ENCODE measurements around the gene CLIC1. TPM values are rescaled to one million over a fixed set of nuclear protein-coding genes. Genes with fewer than 3 reads are reported as not detected.
"Not testable (repeated sequence)": the region's sequence is repeated elsewhere in the genome, so short reads cannot be mapped to it uniquely, and the experiment has no call there.

Gene CLIC1
- total and polyA plus RNA-seq, 3 donors from 2014 or later = 35.4 to 130 (median 93.5) TPM

- H3K36me3 ChIP-seq (ENCODE audit: low read depth, missing control alignments) = no peaks in the 10 kb centered on the region
- H3K9me3 ChIP-seq = no peaks in the 10 kb centered on the region
- no peaks in the 10 kb centered on the region for H3K27me3 ChIP-seq
- no peak overlapping the region for H3K4me3 ChIP-seq
- intact Hi-C loops (cut with DNase I; ENCODE audit: low total_unique reads) = no loop called here
- H3K27ac ChIP-seq = no peak overlapping the region
- WGBS, 2 donors = 69 to 82% methylated on average over 4 of the region's 4 CpGs
- no peak for DNase-seq
- H3K4me1 ChIP-seq = peaks cover 3% of the 10 kb centered on the region
- TF ChIP-seq POLR2A (IDR thresholded peaks at IDR 0.05) (no peak), CTCF (IDR thresholded peaks at IDR 0.05) (no peak)
Observed at GRCh38 chr6:31713465-31713864, 22.9 kb downstream of the CLIC1 start.

- Histone ChIP-seq H3K36me3 (ENCODE audit: low read depth, missing control alignments) (no peaks in the 10 kb centered on the region), H3K9me3 (no peaks in the 10 kb centered on the region), H3K27me3 (no peaks in the 10 kb centered on the region), H3K27ac (no peak overlapping the region), H3K4me3 (no peak overlapping the region), H3K4me1 (peaks cover 3% of the 10 kb centered on the region)
- DNase-seq = no peak
- TF ChIP-seq CTCF (IDR thresholded peaks at IDR 0.05) (no peak), POLR2A (IDR thresholded peaks at IDR 0.05) (no peak)
- WGBS, 2 donors = 92 to 97% methylated on average over 8 of the region's 8 CpGs
- intact Hi-C loops (cut with DNase I; ENCODE audit: low total_unique reads) = no loop called here
Observed at GRCh38 chr6:31712296-31712695, 24.0 kb downstream of the CLIC1 start.

GRCh38 chr6:31711233-31711632 lies 25.1 kb downstream of the CLIC1 start:
- H3K36me3 ChIP-seq (ENCODE audit: low read depth, missing control alignments) = no peaks in the 10 kb centered on the region
- WGBS, 2 donors = 62 to 64% methylated on average over 8 of the region's 8 CpGs
- DNase-seq = no peak
- peaks cover 3% of the 10 kb centered on the region for H3K4me1 ChIP-seq
- H3K9me3 ChIP-seq = no peaks in the 10 kb centered on the region
- TF ChIP-seq CTCF (IDR thresholded peaks at IDR 0.05) (no peak), POLR2A (IDR thresholded peaks at IDR 0.05) (no peak)
- H3K27ac ChIP-seq = no peak overlapping the region
- no peak overlapping the region for H3K4me3 ChIP-seq
- intact Hi-C loops (cut with DNase I; ENCODE audit: low total_unique reads) = no loop called here
- H3K27me3 ChIP-seq = no peaks in the 10 kb centered on the region

GRCh38 chr6:31710523-31711219 lies 25.7 kb downstream of the CLIC1 start:
- TF ChIP-seq CTCF (IDR thresholded peaks at IDR 0.05) (no peak), POLR2A (IDR thresholded peaks at IDR 0.05) (no peak)
- 69 to 73% methylated on average over 5 of the region's 5 CpGs for WGBS, 2 donors
- Histone ChIP-seq H3K27me3 (no peaks in the 10 kb centered on the region), H3K4me1 (peaks cover 3% of the 10 kb centered on the region), H3K36me3 (ENCODE audit: low read depth, missing control alignments) (no peaks in the 10 kb centered on the region), H3K4me3 (no peak overlapping the region), H3K9me3 (no peaks in the 10 kb centered on the region), H3K27ac (no peak overlapping the region)
- intact Hi-C loops (cut with DNase I; ENCODE audit: low total_unique reads) = no loop called here
- no peak for DNase-seq

- intact Hi-C loops (cut with DNase I; ENCODE audit: low total_unique reads); H3K27ac ChIP-seq; H3K4me3 ChIP-seq; H3K36me3 ChIP-seq (ENCODE audit: low read depth, missing control alignments); H3K4me1 ChIP-seq; DNase-seq; H3K27me3 ChIP-seq; H3K9me3 ChIP-seq: not testable (repeated sequence)
- 91% methylated on average over 11 of the region's 11 CpGs for WGBS, 2 donors
Observed at GRCh38 chr6:31709157-31709556, 27.2 kb downstream of the CLIC1 start.

Measured in testis (tissue), 3 donors.